ENCODE results near the gene TMEM139. TPM values are rescaled to one million over a fixed set of nuclear protein-coding genes. Genes with fewer than 3 reads are reported as not detected.

The TMEM139 gene
- polyA plus RNA-seq, 1 of the 3 experiments (the other 2 are of a cell fraction) = 0.05 TPM

- H3F3A ChIP-seq (replicated peaks; ENCODE audit: insufficient read depth) = peaks cover 32% of the 10 kb centered on the region
- H3K27me3 ChIP-seq (ENCODE audit: insufficient read depth) = no peaks in the 10 kb centered on the region
- no peak overlapping the region for H3K27ac ChIP-seq (ENCODE audit: low read depth in 2 of 2, low read length in 1 of 2)
- H4K20me1 ChIP-seq (ENCODE audit: insufficient read depth) = peaks cover 31% of the 10 kb centered on the region
- ChIA-PET CTCF (interaction anchor here (0.7 to 4.9 kb wide), 6 partner anchors 8 to 52 kb away, joined by 3 to 30 read pairs (median 4); partner anchors contain the start of gene GSTK1), POLR2A (no interaction called here)
- H3K4me3 ChIP-seq (ENCODE audit: low read depth in 2 of 2, low read length in 1 of 2) = no peak overlapping the region
- no peak for TF ChIP-seq FOXM1 (IDR thresholded peaks at IDR 0.05; ENCODE audit: low read depth)
- no peak for TF ChIP-seq NRF1 (IDR thresholded peaks at IDR 0.05; ENCODE audit: low read depth, low read length)
- no peak for TF ChIP-seq TAF1 (IDR thresholded peaks at IDR 0.05; ENCODE audit: borderline replicate concordance, low read depth, low read length)
- no peak for TF ChIP-seq RFX5 (IDR thresholded peaks at IDR 0.05; ENCODE audit: low read length)
- no peak for TF ChIP-seq TEAD4 (IDR thresholded peaks at IDR 0.05; ENCODE audit: borderline replicate concordance, insufficient read depth)
- TF ChIP-seq IRF3 (IDR thresholded peaks at IDR 0.05; ENCODE audit: low read depth, low read length) = no peak
- TF ChIP-seq YY1 (IDR thresholded peaks at IDR 0.05; ENCODE audit: low read depth) = no peak
- no peak for TF ChIP-seq CTCF (IDR thresholded peaks at IDR 0.05)
- TF ChIP-seq CHD2 (IDR thresholded peaks at IDR 0.05; ENCODE audit: low read length, partially characterized antibody) = no peak
- no peak for TF ChIP-seq RXRA (IDR thresholded peaks at IDR 0.05; ENCODE audit: borderline replicate concordance, low read depth)
- no peak for TF ChIP-seq POLR2AphosphoS5 (IDR thresholded peaks at IDR 0.05; ENCODE audit: low read depth, low read length)
- TF ChIP-seq, protein P1, sequence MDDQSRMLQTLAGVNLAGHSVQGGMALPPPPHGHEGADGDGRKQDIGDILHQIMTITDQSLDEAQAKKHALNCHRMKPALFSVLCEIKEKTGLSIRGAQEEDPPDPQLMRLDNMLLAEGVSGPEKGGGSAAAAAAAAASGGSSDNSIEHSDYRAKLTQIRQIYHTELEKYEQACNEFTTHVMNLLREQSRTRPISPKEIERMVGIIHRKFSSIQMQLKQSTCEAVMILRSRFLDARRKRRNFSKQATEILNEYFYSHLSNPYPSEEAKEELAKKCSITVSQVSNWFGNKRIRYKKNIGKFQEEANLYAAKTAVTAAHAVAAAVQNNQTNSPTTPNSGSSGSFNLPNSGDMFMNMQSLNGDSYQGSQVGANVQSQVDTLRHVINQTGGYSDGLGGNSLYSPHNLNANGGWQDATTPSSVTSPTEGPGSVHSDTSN (IDR thresholded peaks at IDR 0.05) = no peak
- TF ChIP-seq, protein P2, sequence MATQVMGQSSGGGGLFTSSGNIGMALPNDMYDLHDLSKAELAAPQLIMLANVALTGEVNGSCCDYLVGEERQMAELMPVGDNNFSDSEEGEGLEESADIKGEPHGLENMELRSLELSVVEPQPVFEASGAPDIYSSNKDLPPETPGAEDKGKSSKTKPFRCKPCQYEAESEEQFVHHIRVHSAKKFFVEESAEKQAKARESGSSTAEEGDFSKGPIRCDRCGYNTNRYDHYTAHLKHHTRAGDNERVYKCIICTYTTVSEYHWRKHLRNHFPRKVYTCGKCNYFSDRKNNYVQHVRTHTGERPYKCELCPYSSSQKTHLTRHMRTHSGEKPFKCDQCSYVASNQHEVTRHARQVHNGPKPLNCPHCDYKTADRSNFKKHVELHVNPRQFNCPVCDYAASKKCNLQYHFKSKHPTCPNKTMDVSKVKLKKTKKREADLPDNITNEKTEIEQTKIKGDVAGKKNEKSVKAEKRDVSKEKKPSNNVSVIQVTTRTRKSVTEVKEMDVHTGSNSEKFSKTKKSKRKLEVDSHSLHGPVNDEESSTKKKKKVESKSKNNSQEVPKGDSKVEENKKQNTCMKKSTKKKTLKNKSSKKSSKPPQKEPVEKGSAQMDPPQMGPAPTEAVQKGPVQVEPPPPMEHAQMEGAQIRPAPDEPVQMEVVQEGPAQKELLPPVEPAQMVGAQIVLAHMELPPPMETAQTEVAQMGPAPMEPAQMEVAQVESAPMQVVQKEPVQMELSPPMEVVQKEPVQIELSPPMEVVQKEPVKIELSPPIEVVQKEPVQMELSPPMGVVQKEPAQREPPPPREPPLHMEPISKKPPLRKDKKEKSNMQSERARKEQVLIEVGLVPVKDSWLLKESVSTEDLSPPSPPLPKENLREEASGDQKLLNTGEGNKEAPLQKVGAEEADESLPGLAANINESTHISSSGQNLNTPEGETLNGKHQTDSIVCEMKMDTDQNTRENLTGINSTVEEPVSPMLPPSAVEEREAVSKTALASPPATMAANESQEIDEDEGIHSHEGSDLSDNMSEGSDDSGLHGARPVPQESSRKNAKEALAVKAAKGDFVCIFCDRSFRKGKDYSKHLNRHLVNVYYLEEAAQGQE (IDR thresholded peaks at IDR 0.05; ENCODE audit: low read depth, low read length) = no peak
- no peak for TF ChIP-seq RAD21 (IDR thresholded peaks at IDR 0.05; ENCODE audit: low read length)
- no peak for TF ChIP-seq ZBTB33 (IDR thresholded peaks at IDR 0.05; ENCODE audit: borderline replicate concordance, low read depth)
- no peak for TF ChIP-seq EZH2phosphoT487 (IDR thresholded peaks at IDR 0.05; ENCODE audit: borderline replicate concordance, low read depth)
- TF ChIP-seq, protein P3, sequence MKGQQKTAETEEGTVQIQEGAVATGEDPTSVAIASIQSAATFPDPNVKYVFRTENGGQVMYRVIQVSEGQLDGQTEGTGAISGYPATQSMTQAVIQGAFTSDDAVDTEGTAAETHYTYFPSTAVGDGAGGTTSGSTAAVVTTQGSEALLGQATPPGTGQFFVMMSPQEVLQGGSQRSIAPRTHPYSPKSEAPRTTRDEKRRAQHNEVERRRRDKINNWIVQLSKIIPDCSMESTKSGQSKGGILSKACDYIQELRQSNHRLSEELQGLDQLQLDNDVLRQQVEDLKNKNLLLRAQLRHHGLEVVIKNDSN (IDR thresholded peaks at IDR 0.05; ENCODE audit: borderline replicate concordance, low read depth) = no peak
- TF ChIP-seq GABPA (IDR thresholded peaks at IDR 0.05; ENCODE audit: low read depth) = no peak
- no peak for TF ChIP-seq EP300 (IDR thresholded peaks at IDR 0.05; ENCODE audit: borderline replicate concordance in 1 of 2, low read depth in 1 of 2, low read length in 1 of 2)
- H3K9me2 ChIP-seq = no peaks in the 10 kb centered on the region
- peaks cover 56 to 74% of the 10 kb centered on the region in 2 experiments for H3K36me3 ChIP-seq (replicated peaks in 1 of 2; ENCODE audit: control insufficient read depth in 1 of 2, insufficient read depth in 2 of 2, low read length in 1 of 2)
- H3K4me2 ChIP-seq = no peak overlapping the region
- H2AFZ ChIP-seq (ENCODE audit: low read depth) = no peak overlapping the region
- no peak overlapping the region for H3K9ac ChIP-seq
- no peaks in the 10 kb centered on the region for H3K9me3 ChIP-seq
- peaks cover 75% of the 10 kb centered on the region for H3K79me2 ChIP-seq (ENCODE audit: insufficient read depth)
- H3K4me1 ChIP-seq (ENCODE audit: control insufficient read depth in 1 of 2, insufficient read depth in 2 of 2, low read depth in 1 of 2, low read length in 1 of 2) = peaks cover 15 to 34% of the 10 kb centered on the region in 2 experiments
- 98% methylated on average over 5 of the region's 5 CpGs for WGBS (ENCODE audit: low lambda C conversion rate)
- DNase-seq = no peak
These were observed 8.1 kb downstream of the TMEM139 start for GRCh38 chr7:143292876-143293275.
